ENCODE data around the gene TAS2R60. TPM values are rescaled to one million over a fixed set of nuclear protein-coding genes. Genes with fewer than 3 reads are reported as not detected.
A peak's percentile ranks its signal among the peaks of the same experiment; 100 is the strongest.
"Not testable (repeated sequence)": the region's sequence is repeated elsewhere in the genome, so short reads cannot be mapped to it uniquely, and the experiment has no call there.

Gene TAS2R60
- total RNA-seq, 4 donors from 2014 or later, result 1.3 TPM; not detected in 3

- Histone ChIP-seq H3K27ac (peak within 1 kb of the TSS; percentile 59 to 78 (median 75)), H3K9me3 (no peaks in the 10 kb centered on the region), H3K4me1 (peaks cover 0 to 44% (median 10%) of the 10 kb centered on the region in 4 donors), H3K36me3 (no peaks in the 10 kb centered on the region), H3K27me3 (no peaks in the 10 kb centered on the region), H3K4me3 (peak within 1 kb of the TSS; percentile 49 to 76 (median 67))
- TF ChIP-seq CTCF (IDR thresholded peaks at IDR 0.05) (peak; percentile 5 to 63 (median 52)), POLR2A (IDR thresholded peaks at IDR 0.05) (no peak)
- DNase-seq, result peak; percentile 61 to 91 (median 85)
These were observed 34.3 kb upstream of the TAS2R60 start, which contains the start of gene EPHA1 for GRCh38 chr7:143408686-143409561. TSS of gene EPHA1 (minus strand) at chr7:143408856. CDS start at chr7:143408805, 51 bp downstream.

- peaks cover 0 to 41% (median 10%) of the 10 kb centered on the region in 4 donors for H3K4me1 ChIP-seq
- no peak overlapping the region for H3K27ac ChIP-seq
- H3K4me3 ChIP-seq, result no peak overlapping the region
These were observed 32.7 kb upstream of the TAS2R60 start for GRCh38 chr7:143410521-143411004.

GRCh38 chr7:143411976-143412708 is 31.1 kb upstream of the TAS2R60 start:
- no peak for TF ChIP-seq POLR2A (IDR thresholded peaks at IDR 0.05)
- no peak for TF ChIP-seq CTCF (IDR thresholded peaks at IDR 0.05)
- no peak for DNase-seq
- no peak overlapping the region for H3K27ac ChIP-seq
- no peaks in the 10 kb centered on the region for H3K36me3 ChIP-seq
- H3K27me3 ChIP-seq, result no peaks in the 10 kb centered on the region
- H3K4me1 ChIP-seq, result peaks cover 0 to 31% (median 9%) of the 10 kb centered on the region in 4 donors
- H3K4me3 ChIP-seq, result no peak overlapping the region
- no peaks in the 10 kb centered on the region for H3K9me3 ChIP-seq

More at GRCh38 chr7:143410521-143411004, 32.7 kb upstream of the TAS2R60 start:
- Histone ChIP-seq H3K36me3 (no peaks in the 10 kb centered on the region), H3K9me3 (no peaks in the 10 kb centered on the region), H3K27me3 (no peaks in the 10 kb centered on the region)
- TF ChIP-seq CTCF (IDR thresholded peaks at IDR 0.05) (no peak), POLR2A (IDR thresholded peaks at IDR 0.05) (no peak)
- no peak for DNase-seq

- no peak for DNase-seq
- no peaks in the 10 kb centered on the region for H3K9me3 ChIP-seq
- H3K36me3 ChIP-seq, result no peaks in the 10 kb centered on the region
- no peaks in the 10 kb centered on the region for H3K27me3 ChIP-seq
- peaks cover 0 to 24% (median 6%) of the 10 kb centered on the region in 4 donors for H3K4me1 ChIP-seq
- H3K4me3 ChIP-seq, result no peak overlapping the region
- no peak overlapping the region for H3K27ac ChIP-seq
- no peak for TF ChIP-seq POLR2A (IDR thresholded peaks at IDR 0.05)
- no peak for TF ChIP-seq CTCF (IDR thresholded peaks at IDR 0.05)
These were observed 30.1 kb upstream of the TAS2R60 start for GRCh38 chr7:143413123-143413522.

GRCh38 chr7:143415209-143415608 is 28.0 kb upstream of the TAS2R60 start:
- not testable (repeated sequence) for H3K36me3 ChIP-seq, DNase-seq, H3K27me3 ChIP-seq, H3K4me3 ChIP-seq, H3K27ac ChIP-seq, H3K9me3 ChIP-seq
- peaks cover 0 to 11% (median 0%) of the 10 kb centered on the region in 4 donors for H3K4me1 ChIP-seq

All from Peyer's patch (tissue), 4 donors.